ENCODE data around the gene CFAP45.

DNA sequence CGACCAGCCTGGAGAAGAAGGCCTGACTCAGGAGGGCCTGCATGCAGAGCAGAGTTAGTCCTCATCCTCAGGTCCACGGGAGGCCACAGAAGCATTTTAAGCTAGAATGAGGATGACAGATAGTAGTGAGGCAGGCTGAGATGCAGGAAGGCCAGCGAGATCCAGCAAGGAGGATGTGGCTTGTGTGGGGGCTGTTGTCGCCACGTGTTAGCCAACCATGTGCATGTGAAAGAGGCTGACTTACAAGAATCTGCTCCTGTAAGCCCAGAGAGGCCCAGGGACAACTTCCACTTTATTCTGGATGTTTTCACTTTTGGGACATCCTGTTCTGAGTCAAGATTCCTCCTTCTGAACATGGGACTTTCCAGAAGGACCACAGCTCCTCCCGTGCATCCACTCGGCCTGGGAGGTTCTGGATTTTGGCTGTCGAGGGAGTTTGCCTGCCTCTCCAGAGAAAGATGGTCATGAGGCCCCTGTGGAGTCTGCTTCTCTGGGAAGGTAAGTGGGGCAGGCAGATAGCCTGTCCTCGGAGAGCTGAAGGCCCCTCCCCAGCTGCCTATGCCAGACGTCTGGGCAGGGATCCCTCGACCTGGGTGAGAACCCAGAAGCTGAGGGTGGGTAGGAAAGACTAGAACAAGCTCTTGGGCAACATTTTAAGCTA, 73.4 kb downstream of the CFAP45 start, which contains the start of gene SLAMF8:
- TF ChIP-seq CTCF (IDR thresholded peaks at IDR 0.05) (no peak), EP300 (IDR thresholded peaks at IDR 0.05) (no peak), POLR2A (IDR thresholded peaks at IDR 0.05; ENCODE audit: low read depth) (no peak), POLR2AphosphoS5 (IDR thresholded peaks at IDR 0.05) (no peak)
